Liver (tissue), 3 donors: ENCODE data around the gene TULP4.

ENCODE experiments used
- EGR1 ChIP-seq, 2 donors: IDR thresholded peaks; 2 replicates each; pipeline ENCODE4 v1.6.1; 2016 to 2018; ENCODE audit warnings: antibody characterized with exemption in 2 of 2, low read depth in 2 of 2
- FOXA1 ChIP-seq: IDR thresholded peaks from 2 replicates; pipeline ENCODE4 v1.6.1; 2016; ENCODE audit warnings: antibody characterized with exemption
- GABPA ChIP-seq, 2 donors: IDR thresholded peaks in 1 of 2; conservative IDR thresholded peaks in 1 of 2; 2 replicates each; pipeline ENCODE4 v1.6.1; 2016; ENCODE audit warnings: antibody characterized with exemption in 2 of 2, mild to moderate bottlenecking in 1 of 2, moderate library complexity in 1 of 2
- JUND ChIP-seq, 2 donors: IDR thresholded peaks; 2 replicates each; pipeline ENCODE4 v1.6.1; 2016; ENCODE audit warnings: antibody characterized with exemption in 2 of 2
- RXRA ChIP-seq, 2 donors: IDR thresholded peaks; 2 replicates each; pipeline ENCODE4 v1.6.1; 2017 to 2018; ENCODE audit warnings: antibody characterized with exemption in 2 of 2, mild to moderate bottlenecking in 1 of 2
- SP1 ChIP-seq: IDR thresholded peaks from 2 replicates; pipeline ENCODE4 v1.6.1; 2018; ENCODE audit warnings: antibody characterized with exemption, mild to moderate bottlenecking
- TAF1 ChIP-seq: conservative IDR thresholded peaks from 2 replicates; pipeline ENCODE4 v1.6.1; 2016; ENCODE audit warnings: antibody characterized with exemption, mild to moderate bottlenecking
- TF ChIP-seq, protein P1 (sequence below): IDR thresholded peaks from 2 replicates; pipeline ENCODE4 v1.6.1; 2016; ENCODE audit warnings: antibody characterized with exemption
- TF ChIP-seq, protein P2 (sequence below): fragments of 150-350 bp; IDR thresholded peaks from 2 replicates; pipeline ENCODE4 v1.5.1; 2017; ENCODE audit warnings: improper control_type of control experiment, low read depth, low read length; ENCODE audit not compliant: missing input control
- TF ChIP-seq, protein P3 (sequence below): IDR thresholded peaks from 2 replicates; pipeline ENCODE4 v1.6.1; 2016; ENCODE audit warnings: antibody characterized with exemption, mild to moderate bottlenecking
- TF ChIP-seq, protein P4 (sequence below): IDR thresholded peaks from 2 replicates; pipeline ENCODE4 v1.6.1; 2016; ENCODE audit warnings: antibody characterized with exemption
- donor health status: healthy.
- donor health status: healthy.

DNA sequence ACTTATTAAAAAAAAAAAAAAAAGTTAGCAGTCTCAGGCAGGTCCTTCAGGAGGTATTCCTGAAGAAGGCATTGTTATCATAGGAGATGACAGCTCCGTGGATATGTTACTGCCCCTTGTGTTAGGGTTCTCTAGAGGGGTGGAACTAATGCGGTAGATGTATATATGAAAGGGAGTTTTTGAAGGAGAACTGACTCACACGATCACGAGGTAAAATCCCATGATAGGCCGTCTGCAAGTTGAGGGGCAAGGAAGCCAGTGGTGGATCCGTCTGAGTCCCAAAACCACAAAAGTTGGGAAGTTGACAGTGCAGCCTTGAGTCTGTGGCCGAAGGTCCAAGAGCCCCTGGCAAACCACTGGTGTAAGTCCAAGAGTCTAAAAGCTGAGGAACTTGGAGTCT lies 103.4 kb downstream of the TULP4 start:
- TF ChIP-seq, protein P1, sequence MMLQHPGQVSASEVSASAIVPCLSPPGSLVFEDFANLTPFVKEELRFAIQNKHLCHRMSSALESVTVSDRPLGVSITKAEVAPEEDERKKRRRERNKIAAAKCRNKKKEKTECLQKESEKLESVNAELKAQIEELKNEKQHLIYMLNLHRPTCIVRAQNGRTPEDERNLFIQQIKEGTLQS: no peak
- TF ChIP-seq, protein P2, sequence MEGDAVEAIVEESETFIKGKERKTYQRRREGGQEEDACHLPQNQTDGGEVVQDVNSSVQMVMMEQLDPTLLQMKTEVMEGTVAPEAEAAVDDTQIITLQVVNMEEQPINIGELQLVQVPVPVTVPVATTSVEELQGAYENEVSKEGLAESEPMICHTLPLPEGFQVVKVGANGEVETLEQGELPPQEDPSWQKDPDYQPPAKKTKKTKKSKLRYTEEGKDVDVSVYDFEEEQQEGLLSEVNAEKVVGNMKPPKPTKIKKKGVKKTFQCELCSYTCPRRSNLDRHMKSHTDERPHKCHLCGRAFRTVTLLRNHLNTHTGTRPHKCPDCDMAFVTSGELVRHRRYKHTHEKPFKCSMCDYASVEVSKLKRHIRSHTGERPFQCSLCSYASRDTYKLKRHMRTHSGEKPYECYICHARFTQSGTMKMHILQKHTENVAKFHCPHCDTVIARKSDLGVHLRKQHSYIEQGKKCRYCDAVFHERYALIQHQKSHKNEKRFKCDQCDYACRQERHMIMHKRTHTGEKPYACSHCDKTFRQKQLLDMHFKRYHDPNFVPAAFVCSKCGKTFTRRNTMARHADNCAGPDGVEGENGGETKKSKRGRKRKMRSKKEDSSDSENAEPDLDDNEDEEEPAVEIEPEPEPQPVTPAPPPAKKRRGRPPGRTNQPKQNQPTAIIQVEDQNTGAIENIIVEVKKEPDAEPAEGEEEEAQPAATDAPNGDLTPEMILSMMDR: no peak
- TF ChIP-seq, protein P3, sequence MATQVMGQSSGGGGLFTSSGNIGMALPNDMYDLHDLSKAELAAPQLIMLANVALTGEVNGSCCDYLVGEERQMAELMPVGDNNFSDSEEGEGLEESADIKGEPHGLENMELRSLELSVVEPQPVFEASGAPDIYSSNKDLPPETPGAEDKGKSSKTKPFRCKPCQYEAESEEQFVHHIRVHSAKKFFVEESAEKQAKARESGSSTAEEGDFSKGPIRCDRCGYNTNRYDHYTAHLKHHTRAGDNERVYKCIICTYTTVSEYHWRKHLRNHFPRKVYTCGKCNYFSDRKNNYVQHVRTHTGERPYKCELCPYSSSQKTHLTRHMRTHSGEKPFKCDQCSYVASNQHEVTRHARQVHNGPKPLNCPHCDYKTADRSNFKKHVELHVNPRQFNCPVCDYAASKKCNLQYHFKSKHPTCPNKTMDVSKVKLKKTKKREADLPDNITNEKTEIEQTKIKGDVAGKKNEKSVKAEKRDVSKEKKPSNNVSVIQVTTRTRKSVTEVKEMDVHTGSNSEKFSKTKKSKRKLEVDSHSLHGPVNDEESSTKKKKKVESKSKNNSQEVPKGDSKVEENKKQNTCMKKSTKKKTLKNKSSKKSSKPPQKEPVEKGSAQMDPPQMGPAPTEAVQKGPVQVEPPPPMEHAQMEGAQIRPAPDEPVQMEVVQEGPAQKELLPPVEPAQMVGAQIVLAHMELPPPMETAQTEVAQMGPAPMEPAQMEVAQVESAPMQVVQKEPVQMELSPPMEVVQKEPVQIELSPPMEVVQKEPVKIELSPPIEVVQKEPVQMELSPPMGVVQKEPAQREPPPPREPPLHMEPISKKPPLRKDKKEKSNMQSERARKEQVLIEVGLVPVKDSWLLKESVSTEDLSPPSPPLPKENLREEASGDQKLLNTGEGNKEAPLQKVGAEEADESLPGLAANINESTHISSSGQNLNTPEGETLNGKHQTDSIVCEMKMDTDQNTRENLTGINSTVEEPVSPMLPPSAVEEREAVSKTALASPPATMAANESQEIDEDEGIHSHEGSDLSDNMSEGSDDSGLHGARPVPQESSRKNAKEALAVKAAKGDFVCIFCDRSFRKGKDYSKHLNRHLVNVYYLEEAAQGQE: no peak
- TF ChIP-seq, protein P4, sequence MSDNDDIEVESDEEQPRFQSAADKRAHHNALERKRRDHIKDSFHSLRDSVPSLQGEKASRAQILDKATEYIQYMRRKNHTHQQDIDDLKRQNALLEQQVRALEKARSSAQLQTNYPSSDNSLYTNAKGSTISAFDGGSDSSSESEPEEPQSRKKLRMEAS: no peak
- no peak for TF ChIP-seq GABPA (IDR thresholded peaks at IDR 0.05 in 1 of 2, conservative IDR thresholded peaks at IDR 0.05 in 1 of 2)
- TF ChIP-seq TAF1: no peak
- no peak for TF ChIP-seq RXRA (IDR thresholded peaks at IDR 0.05)
- no peak for TF ChIP-seq SP1
- TF ChIP-seq JUND (IDR thresholded peaks at IDR 0.05): no peak
- no peak for TF ChIP-seq EGR1 (IDR thresholded peaks at IDR 0.05; ENCODE audit: low read depth in 2 of 2)
- TF ChIP-seq FOXA1: no peak
